ENCODE data around the gene PNMA6E. TPM values are rescaled to one million over a fixed set of nuclear protein-coding genes. Genes with fewer than 3 reads are reported as not detected.

The PNMA6E gene
- not detected in 2 replicates for total RNA-seq

DNA sequence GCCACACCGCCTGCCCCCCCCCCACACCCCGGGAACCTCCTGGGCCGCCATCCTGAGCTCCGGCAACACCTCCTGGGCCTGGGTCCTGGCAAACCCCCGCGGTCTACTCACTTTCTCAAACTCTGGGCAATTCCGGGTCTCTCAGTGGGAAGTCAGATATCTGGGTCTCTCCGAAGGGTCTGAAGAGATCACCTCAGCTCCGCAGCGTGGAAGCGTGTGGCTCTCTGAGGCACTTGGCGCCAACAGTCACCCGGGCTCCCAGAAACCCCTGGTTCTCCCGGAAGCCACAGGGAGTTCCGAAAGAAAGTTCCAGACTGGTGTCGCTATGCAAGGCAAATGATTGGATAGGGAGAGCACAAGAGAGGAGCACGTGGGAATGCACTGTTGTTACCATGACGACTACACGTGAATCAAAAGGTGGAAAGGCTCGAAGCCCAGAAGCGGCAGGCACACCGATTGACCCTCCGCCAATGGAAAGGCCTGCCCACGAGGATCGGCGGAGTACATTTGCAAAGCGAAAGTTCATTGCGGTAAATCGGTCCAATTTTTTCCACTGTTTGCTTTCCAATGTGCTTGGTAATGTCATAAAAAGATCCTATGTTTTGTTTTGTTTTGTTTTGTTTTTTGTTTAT lies at the start of gene PNMA6E:
Gene PNMA6E, minus strand, starts transcription at position 218 of the 632 bp plus-strand sequence. CDS start 2,501 bp downstream, outside the sequence.
- Mint-ChIP-seq H3K9me3 (no peaks in the 10 kb centered on the region), H3K27me3 (ENCODE audit: insufficient read depth) (peaks cover 4% of the 10 kb centered on the region), H3K4me3 (no peak within 1 kb of the TSS), H3K4me1 (ENCODE audit: low read depth) (no peaks in the 10 kb centered on the region), H3K36me3 (ENCODE audit: low read depth) (no peaks in the 10 kb centered on the region), H3K27ac (no peak within 1 kb of the TSS)
- intact Hi-C loops (cut with micrococcal nuclease), result loop anchor here (5.0 kb wide), 2 partner anchors 64 to 106 kb away; no protein-coding TSS in a partner anchor
- DNase-seq (ENCODE audit: low spot score), result no peak

DNA sequence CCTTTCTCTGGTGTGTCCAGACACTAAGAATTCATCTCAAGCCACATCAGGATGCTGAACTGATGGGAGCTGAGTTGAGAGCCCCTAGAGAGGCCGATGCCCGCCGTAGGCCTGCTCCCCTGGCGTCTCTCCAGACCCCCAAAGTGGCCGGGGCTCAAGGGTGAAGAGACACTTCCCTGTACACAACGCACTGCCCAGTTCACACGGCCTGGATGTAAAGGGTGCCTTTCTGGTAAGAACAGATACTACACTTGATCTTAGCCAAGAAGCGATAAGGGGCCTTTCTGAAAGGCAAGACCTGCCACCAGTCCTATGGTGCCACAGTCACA lies 49.8 kb upstream of the PNMA6E start:
- H3K9me3 Mint-ChIP-seq, result no peaks in the 10 kb centered on the region
- no peak for DNase-seq (ENCODE audit: low spot score)
- peaks cover 2% of the 10 kb centered on the region for H3K36me3 Mint-ChIP-seq (ENCODE audit: low read depth)
- no peak overlapping the region for H3K4me3 Mint-ChIP-seq
- H3K27ac Mint-ChIP-seq, result no peak overlapping the region
- H3K27me3 Mint-ChIP-seq (ENCODE audit: insufficient read depth), result no peaks in the 10 kb centered on the region
- intact Hi-C loops (cut with micrococcal nuclease), result no loop called here
- no peaks in the 10 kb centered on the region for H3K4me1 Mint-ChIP-seq (ENCODE audit: low read depth)

DNA sequence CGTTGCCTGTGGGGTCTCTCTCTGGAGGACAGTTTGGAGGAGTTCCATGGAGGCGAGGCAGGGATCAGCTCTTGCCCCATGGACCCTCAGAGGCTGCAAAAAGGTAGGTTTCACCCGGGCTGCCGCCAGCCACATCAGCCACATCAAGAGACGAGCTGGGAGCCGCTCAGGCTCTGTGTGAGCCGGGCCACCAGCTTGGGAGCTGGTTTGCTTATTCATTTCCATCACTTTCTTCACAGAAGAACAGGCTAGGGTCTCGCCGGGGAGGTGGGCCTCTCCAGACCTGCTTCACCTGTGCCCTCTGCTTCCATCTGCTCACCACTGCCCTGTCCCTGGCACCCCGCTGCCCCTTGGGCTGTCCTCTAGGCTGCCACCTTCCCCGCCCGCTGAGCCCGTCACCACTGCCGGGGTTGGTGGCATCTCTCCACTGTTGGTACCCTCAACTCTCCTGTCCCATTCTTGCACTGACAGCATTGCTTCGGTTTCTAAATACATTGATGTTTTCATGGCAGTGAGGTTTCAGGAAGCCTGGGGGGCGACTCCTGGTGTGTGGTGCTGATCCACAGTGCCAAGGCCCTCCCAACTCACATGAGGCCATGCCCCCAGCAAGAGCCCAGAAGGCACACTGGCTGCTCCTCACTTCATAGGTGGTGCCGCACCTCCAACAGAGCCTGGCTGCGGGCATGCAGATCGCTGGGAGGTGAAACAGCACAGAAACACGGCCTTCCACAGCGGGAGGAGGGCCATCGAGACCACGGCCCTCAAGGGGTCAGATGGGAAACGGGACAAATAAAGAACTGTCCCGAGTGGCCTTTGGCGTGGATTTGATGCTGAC lies 49.2 kb upstream of the PNMA6E start:
- H3K9me3 Mint-ChIP-seq, result no peaks in the 10 kb centered on the region
- H3K4me1 Mint-ChIP-seq (ENCODE audit: low read depth), result no peaks in the 10 kb centered on the region
- intact Hi-C loops (cut with micrococcal nuclease), result no loop called here
- DNase-seq (ENCODE audit: low spot score), result no peak
- H3K36me3 Mint-ChIP-seq (ENCODE audit: low read depth), result peaks cover 2% of the 10 kb centered on the region
- no peaks in the 10 kb centered on the region for H3K27me3 Mint-ChIP-seq (ENCODE audit: insufficient read depth)
- no peak overlapping the region for H3K27ac Mint-ChIP-seq
- no peak overlapping the region for H3K4me3 Mint-ChIP-seq

DNA sequence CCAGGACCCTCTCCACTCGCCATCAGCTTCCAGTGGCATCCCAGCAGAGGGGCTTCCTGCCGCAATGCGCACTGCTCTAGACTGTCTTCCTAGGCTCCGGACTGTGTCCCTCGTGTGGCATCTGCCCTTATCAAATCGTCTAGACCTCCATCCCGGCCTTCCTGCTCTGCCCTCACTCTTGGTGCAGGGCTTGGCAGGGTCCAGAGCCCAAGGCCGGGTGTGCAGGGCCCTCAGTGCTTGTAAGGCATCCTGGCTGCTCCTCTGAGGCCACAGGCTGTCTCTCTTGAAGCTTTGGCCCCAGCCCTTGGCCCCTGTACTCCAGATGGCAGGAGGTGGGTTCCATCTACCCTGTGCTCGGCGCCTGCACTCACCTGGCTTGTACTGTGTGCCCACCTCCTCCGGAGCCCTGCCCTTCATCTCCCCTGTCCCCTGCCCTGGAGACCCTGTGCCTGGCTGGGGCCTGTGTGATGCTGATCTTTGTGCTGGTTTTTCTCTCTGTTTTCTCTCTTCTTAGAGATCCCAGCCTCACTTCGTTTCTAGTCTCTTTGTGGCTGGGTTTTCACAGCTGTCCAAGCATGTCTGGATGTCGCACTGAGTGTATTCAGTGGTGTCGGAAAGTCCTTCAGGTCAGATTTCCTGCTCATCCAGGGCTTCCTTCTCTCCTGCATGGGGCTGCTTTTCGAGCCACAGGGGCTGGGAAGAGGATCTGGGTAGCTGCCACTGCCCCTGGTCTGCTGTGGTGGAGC lies 48.4 kb upstream of the PNMA6E start:
- intact Hi-C loops (cut with micrococcal nuclease), result no loop called here
- no peak overlapping the region for H3K4me3 Mint-ChIP-seq
- no peak for DNase-seq (ENCODE audit: low spot score)
- H3K27ac Mint-ChIP-seq, result no peak overlapping the region
- H3K9me3 Mint-ChIP-seq, result no peaks in the 10 kb centered on the region
- H3K4me1 Mint-ChIP-seq (ENCODE audit: low read depth), result no peaks in the 10 kb centered on the region
- no peaks in the 10 kb centered on the region for H3K27me3 Mint-ChIP-seq (ENCODE audit: insufficient read depth)
- H3K36me3 Mint-ChIP-seq (ENCODE audit: low read depth), result peaks cover 2% of the 10 kb centered on the region

DNA sequence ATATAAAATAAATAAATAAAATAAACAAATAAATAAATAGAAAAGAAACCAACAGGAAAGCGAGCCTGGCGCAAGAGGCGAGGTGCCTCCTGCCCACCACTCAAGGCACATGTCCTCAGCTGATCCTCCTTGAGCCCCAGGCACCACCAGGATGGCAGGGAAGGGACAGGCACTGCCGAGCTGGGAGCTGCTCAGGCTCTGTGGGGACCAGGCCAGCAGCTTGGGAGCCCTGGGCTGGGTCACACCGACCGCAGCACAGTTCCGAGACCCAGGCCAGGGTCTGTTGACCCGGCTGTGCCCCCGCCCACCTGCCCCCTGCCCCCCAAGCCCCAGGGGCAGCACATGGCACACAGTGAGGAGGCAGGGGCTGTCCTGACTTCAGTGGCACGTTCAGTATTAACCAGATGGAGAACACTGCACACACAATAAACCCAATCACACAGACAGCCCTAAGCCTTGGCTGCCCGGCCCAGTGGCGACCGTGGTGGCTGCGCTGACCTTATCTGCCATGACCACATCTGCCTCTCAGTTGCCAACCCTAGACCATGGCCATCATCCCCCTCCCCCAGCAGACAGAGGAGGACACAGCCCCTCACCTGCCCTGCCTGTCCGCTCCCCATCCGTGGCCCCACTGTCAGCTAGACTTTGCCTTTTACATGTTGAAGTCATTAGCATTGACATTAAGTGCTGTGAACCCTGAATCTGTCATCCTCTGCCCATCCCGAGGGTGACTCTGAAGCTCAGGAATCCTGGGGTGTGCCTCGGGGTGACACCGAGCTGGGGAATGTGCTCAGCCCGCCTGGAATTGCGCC lies 47.6 kb upstream of the PNMA6E start:
- Mint-ChIP-seq H3K9me3 (no peaks in the 10 kb centered on the region), H3K27me3 (ENCODE audit: insufficient read depth) (no peaks in the 10 kb centered on the region), H3K27ac (no peak overlapping the region), H3K4me3 (no peak overlapping the region), H3K36me3 (ENCODE audit: low read depth) (peaks cover 2% of the 10 kb centered on the region), H3K4me1 (ENCODE audit: low read depth) (no peaks in the 10 kb centered on the region)
- intact Hi-C loops (cut with micrococcal nuclease), result no loop called here
- DNase-seq (ENCODE audit: low spot score), result no peak

DNA sequence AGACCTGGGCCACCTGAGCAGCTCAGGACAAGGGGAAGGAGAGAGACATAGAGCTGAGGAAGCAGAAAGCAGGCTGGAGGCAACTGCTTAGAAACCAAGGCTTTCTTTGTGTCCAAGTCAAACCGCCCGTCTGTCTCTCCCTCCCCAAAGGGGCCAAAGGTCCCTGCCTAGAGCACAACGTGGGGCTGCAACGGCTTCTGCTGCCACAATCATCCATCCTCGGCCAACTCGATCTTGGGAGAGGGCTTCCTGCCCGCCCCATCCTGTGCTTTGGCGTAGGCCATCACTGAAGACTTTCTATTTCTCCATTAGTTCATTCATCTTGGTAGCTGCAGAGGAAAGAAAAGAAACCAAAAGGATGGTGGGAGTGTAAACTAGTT lies 46.4 kb upstream of the PNMA6E start:
- intact Hi-C loops (cut with micrococcal nuclease), result no loop called here
- DNase-seq (ENCODE audit: low spot score), result no peak
- Mint-ChIP-seq H3K4me1 (ENCODE audit: low read depth) (no peaks in the 10 kb centered on the region), H3K27ac (no peak overlapping the region), H3K27me3 (ENCODE audit: insufficient read depth) (no peaks in the 10 kb centered on the region), H3K4me3 (no peak overlapping the region), H3K9me3 (no peaks in the 10 kb centered on the region), H3K36me3 (ENCODE audit: low read depth) (peaks cover 2% of the 10 kb centered on the region)

DNA sequence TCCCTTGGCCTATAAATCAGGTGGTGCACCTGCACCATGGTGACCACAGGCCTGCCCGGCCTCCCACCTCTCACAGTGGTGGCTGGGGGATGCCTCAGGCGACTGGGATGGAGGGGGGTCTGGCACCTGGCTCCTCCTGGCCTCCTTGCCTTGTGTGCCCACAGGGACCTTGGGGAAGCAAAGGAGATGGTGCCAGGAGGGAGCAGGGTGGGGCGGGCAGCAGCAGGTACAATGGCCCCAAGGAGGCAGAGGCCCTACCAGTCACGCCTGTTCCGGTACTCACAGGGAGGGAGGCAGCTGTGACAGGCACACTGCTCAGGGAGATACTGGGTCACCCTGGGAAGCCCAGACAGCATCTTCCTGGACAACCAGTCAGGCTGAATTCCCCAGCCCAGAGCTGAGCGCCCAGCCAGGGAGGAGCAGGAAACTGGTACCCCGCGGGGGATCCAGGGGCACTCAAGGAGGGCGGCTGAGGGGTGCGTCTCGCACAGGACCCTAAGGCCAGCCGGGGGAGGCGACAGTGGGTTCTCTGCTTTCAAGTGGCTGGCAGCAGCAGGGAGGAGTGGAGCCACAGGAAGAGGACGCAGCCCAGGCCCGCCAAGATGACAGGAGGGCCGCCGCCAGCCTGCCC lies 45.9 kb upstream of the PNMA6E start:
- intact Hi-C loops (cut with micrococcal nuclease), result no loop called here
- H3K4me3 Mint-ChIP-seq, result no peak overlapping the region
- H3K27me3 Mint-ChIP-seq (ENCODE audit: insufficient read depth), result no peaks in the 10 kb centered on the region
- H3K4me1 Mint-ChIP-seq (ENCODE audit: low read depth), result no peaks in the 10 kb centered on the region
- DNase-seq (ENCODE audit: low spot score), result no peak
- no peaks in the 10 kb centered on the region for H3K9me3 Mint-ChIP-seq
- H3K27ac Mint-ChIP-seq, result no peak overlapping the region
- H3K36me3 Mint-ChIP-seq (ENCODE audit: low read depth), result peaks cover 2% of the 10 kb centered on the region

DNA sequence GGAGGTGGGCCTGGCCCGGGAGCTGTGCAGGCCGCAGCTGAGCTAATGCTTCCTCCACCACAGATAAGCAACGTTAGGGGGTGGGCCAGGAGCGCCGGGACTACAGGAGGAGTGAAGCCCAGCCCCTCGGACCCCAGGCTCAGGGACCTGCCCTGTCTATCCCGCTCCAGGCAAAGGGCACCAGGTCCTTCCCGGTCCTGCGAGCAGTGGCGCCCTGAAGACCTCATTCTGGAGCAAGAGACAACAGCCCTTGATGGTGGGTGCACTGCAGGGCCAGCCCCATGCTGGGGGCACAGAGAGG lies 45.4 kb upstream of the PNMA6E start:
- intact Hi-C loops (cut with micrococcal nuclease), result no loop called here
- Mint-ChIP-seq H3K9me3 (no peaks in the 10 kb centered on the region), H3K27me3 (ENCODE audit: insufficient read depth) (no peaks in the 10 kb centered on the region), H3K27ac (no peak overlapping the region), H3K4me3 (no peak overlapping the region), H3K4me1 (ENCODE audit: low read depth) (no peaks in the 10 kb centered on the region), H3K36me3 (ENCODE audit: low read depth) (peaks cover 2% of the 10 kb centered on the region)
- no peak for DNase-seq (ENCODE audit: low spot score)

DNA sequence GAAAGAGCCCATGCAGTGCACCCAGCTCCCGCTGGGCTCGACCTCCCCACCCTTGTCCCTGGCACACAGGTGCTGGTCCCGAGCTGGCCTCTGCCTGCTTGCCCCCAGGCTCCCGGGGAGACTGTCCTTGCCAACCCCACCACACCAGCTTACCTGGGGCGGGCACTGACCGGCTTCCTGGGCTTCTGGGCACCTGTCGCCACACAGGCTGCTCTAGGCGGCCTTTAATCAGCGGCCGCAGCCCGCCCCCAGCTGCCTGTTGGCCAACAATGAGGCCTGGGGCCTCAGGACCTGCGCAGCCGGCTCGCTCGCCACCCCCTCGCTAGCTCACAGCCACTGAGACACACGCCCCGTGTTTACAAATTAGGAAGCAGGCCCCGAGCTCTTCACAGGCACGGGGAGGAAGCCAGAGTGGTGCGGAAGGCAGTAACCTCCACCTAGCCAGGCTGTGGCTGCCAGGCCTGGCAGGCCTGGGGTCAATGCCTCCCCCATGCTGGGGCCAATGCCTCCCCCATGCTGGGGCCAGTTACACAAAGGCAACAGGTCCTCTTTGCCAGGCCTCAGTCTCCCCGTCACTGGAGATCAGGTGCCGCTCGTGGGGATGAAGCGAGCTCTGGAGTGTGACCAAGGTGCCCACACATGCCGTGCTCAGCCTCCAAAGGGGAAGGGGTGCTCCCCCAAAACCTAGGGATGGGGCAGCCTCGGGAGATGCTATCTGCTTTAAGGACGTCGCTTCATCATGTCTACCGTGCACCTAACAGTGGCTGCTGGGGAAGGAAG lies 44.9 kb upstream of the PNMA6E start, which contains the start of gene TREX2:
Gene TREX2, minus strand, starts transcription at position 201 of the 780 bp plus-strand sequence. CDS start 626 bp downstream, outside the sequence.
- intact Hi-C loops (cut with micrococcal nuclease), result no loop called here
- no peaks in the 10 kb centered on the region for H3K27me3 Mint-ChIP-seq (ENCODE audit: insufficient read depth)
- no peaks in the 10 kb centered on the region for H3K9me3 Mint-ChIP-seq
- no peak within 1 kb of the TSS for H3K4me3 Mint-ChIP-seq
- H3K27ac Mint-ChIP-seq, result no peak within 1 kb of the TSS
- no peaks in the 10 kb centered on the region for H3K4me1 Mint-ChIP-seq (ENCODE audit: low read depth)
- peaks cover 1% of the 10 kb centered on the region for H3K36me3 Mint-ChIP-seq (ENCODE audit: low read depth)
- no peak for DNase-seq (ENCODE audit: low spot score)

DNA sequence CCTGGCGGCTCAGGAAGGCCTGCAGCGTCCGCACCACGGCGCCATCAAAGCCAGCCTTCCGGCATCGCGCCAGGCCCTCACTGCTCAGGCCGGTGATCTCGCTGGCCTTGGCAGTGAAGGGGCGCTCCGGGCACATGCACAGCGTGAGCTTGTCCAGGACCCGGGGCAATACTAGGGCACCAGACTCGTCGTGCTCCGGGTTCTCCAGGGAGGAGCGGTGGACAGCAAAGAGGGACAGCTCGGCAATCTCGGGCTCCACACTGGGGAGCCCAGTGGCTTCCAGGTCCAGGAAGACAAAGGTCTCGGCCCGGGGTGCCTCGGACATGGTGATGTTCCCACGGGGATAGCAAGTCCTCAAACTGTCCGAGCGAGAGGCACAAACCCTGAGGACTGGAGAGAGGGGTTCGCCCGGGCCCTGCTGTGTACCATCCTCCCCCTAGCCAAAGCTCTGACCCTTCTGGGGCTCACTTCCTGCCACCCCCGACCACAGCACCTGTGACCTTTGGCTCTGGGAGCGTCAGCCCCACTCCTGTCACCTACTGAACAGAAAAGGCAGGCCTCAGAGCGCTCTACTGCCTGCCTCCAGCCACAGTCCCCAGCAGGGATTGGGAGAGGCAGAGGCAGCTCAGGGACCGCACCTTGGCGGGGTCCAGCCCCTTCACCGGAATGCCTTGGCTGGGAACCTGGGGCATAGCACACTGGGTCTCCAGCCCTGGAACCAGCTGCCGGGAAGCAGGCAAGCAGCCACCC lies 44.1 kb upstream of the PNMA6E start:
- Mint-ChIP-seq H3K9me3 (no peaks in the 10 kb centered on the region), H3K36me3 (ENCODE audit: low read depth) (no peaks in the 10 kb centered on the region), H3K4me1 (ENCODE audit: low read depth) (no peaks in the 10 kb centered on the region), H3K27ac (no peak overlapping the region), H3K4me3 (no peak overlapping the region), H3K27me3 (ENCODE audit: insufficient read depth) (no peaks in the 10 kb centered on the region)
- intact Hi-C loops (cut with micrococcal nuclease), result no loop called here
- DNase-seq (ENCODE audit: low spot score), result no peak

DNA sequence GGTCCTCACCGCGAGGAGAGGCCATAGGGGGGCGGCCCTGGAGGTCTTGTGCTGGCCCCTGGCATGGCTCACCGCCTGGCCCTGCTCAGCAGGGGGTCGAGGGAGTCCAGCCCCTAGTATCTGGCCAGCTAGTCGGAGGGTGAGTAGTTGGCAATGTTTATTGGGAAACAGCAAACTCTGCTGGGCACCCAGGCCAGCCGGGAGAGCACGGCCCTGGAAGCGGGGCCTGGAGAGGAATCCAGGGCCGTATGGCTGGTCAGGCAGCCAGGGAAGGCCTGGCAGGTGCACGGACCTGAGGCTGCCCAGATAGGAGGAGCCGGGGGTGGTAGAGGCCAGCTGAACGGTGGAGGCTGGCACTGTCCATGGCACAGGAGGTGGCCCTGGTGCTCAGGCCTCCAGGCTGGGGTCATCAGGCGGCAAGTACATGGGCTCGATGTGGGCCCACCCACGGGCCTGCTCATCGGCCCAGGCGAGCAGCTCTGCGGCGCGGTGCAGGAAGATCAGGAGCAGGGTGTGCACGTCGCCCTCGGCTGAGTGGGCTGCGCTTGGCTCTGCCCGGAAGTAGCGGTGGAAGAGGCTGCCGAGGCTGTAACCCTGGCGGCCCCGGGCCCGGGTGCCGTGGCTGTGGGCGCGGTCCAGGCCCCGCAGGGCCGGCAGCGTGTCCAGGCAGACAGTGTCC lies 43.3 kb upstream of the PNMA6E start:
- no peak for DNase-seq (ENCODE audit: low spot score)
- Mint-ChIP-seq H3K9me3 (no peaks in the 10 kb centered on the region), H3K4me1 (ENCODE audit: low read depth) (no peaks in the 10 kb centered on the region), H3K27me3 (ENCODE audit: insufficient read depth) (peaks cover 2% of the 10 kb centered on the region), H3K4me3 (no peak overlapping the region), H3K27ac (no peak overlapping the region), H3K36me3 (ENCODE audit: low read depth) (no peaks in the 10 kb centered on the region)
- intact Hi-C loops (cut with micrococcal nuclease), result no loop called here

All from activated T-helper 1 cell treated with anti-CD3 and anti-CD28 coated beads, Interleukin-12 subunit alpha, Interleukin-12 subunit beta, Interleukin-2, Interleukin-4 antibody, amounts not matched to agents 30 ng/mL and 10 ng/mL and 1 ng/mL, durations not matched to agents 14 hours and 24 hours and 36 hours (primary cell).